Right atrium auricular region (tissue), 2 donors: Measurements from ENCODE around the gene MMEL1. TPM values are rescaled to one million over a fixed set of nuclear protein-coding genes. Genes with fewer than 3 reads are reported as not detected.

Source experiments
- DNase-seq: peaks from one replicate; pipeline ENCODE4 v3.0.0-alpha.2; 2019; ENCODE audit warnings: low spot score
- H3K27ac ChIP-seq, 2 donors: fragments of 200-600 bp; sonication (generic); 1 replicate in 1 of 2; 2 replicates in 1 of 2; pipeline ENCODE4 v1.5.1; 2016 to 2019
- H3K27me3 ChIP-seq, 2 donors: fragments of 200-600 bp; sonication (generic); one replicate each; pipeline versions ENCODE4 v1.5.1 to v1.6.0; 2017 to 2019
- H3K36me3 ChIP-seq: fragments of 200-600 bp; sonication (generic); one replicate; pipeline ENCODE4 v1.5.1; 2016
- H3K4me1 ChIP-seq, 2 donors: fragments of 200-600 bp; sonication (generic); one replicate each; pipeline versions ENCODE4 v1.5.1 to v1.6.0; 2017 to 2019
- H3K4me3 ChIP-seq, 2 donors: fragments of 200-600 bp; sonication (generic); 1 replicate in 1 of 2; 2 replicates in 1 of 2; pipeline ENCODE4 v1.5.1; 2017 to 2019; ENCODE audit warnings: mild to moderate bottlenecking in 1 of 2, moderate library complexity in 1 of 2
- H3K9me3 ChIP-seq, 2 donors: fragments of 200-600 bp; sonication (generic); one replicate each; pipeline ENCODE4 v1.5.1; 2019
- CTCF ChIP-seq, 2 donors: fragments of 200-600 bp; sonication (generic); IDR thresholded peaks; one replicate each; pipeline ENCODE4 v1.5.1; 2019; ENCODE audit warnings: antibody characterized with exemption in 2 of 2
- total RNA-seq, 2 donors: library from RNA; depleted of rRNA; stranded (reverse); fragments of >200 nt; gene quantifications; one replicate each; pipeline ENCODE4 v1.1.0, GENCODE V29; 2016

MMEL1 gene
- total RNA-seq, 2 donors from 2014 or later = not detected

- Histone ChIP-seq H3K36me3 (no peaks in the 10 kb centered on the region), H3K4me3 (no peak overlapping the region), H3K9me3 (peaks cover 0 to 22% of the 10 kb centered on the region in 2 donors), H3K4me1 (no peaks in the 10 kb centered on the region), H3K27ac (no peak overlapping the region), H3K27me3 (no peaks in the 10 kb centered on the region)
- no peak for DNase-seq
- no peak for TF ChIP-seq CTCF (IDR thresholded peaks at IDR 0.05)
These were observed 18.3 kb upstream of the MMEL1 start for GRCh38 chr1:2650967-2651645.

- Histone ChIP-seq H3K4me3 (no peak overlapping the region), H3K36me3 (no peaks in the 10 kb centered on the region), H3K27ac (no peak overlapping the region), H3K4me1 (peaks cover 0 to 16% of the 10 kb centered on the region in 2 donors), H3K9me3 (peaks cover 0 to 23% of the 10 kb centered on the region in 2 donors), H3K27me3 (no peaks in the 10 kb centered on the region)
- DNase-seq = no peak
- TF ChIP-seq CTCF (IDR thresholded peaks at IDR 0.05) = no peak
These were observed 14.0 kb upstream of the MMEL1 start for GRCh38 chr1:2646837-2647236.

GRCh38 chr1:2645776-2646175 is 13.0 kb upstream of the MMEL1 start:
- H3K36me3 ChIP-seq = no peaks in the 10 kb centered on the region
- no peak for DNase-seq
- H3K9me3 ChIP-seq = peaks cover 0 to 23% of the 10 kb centered on the region in 2 donors
- no peak overlapping the region for H3K4me3 ChIP-seq
- H3K27me3 ChIP-seq = no peaks in the 10 kb centered on the region
- H3K27ac ChIP-seq = no peak overlapping the region
- no peak for TF ChIP-seq CTCF (IDR thresholded peaks at IDR 0.05)
- H3K4me1 ChIP-seq = peaks cover 0 to 24% of the 10 kb centered on the region in 2 donors

- H3K9me3 ChIP-seq = peaks cover 0 to 23% of the 10 kb centered on the region in 2 donors
- DNase-seq = no peak
- H3K27ac ChIP-seq = no peak overlapping the region
These were observed 12.3 kb upstream of the MMEL1 start for GRCh38 chr1:2645143-2645542.

GRCh38 chr1:2644591-2645101 is 11.8 kb upstream of the MMEL1 start:
- DNase-seq = no peak
- no peaks in the 10 kb centered on the region for H3K27me3 ChIP-seq
- no peak overlapping the region for H3K27ac ChIP-seq

More at GRCh38 chr1:2645143-2645542, 12.3 kb upstream of the MMEL1 start:
- TF ChIP-seq CTCF (IDR thresholded peaks at IDR 0.05) = no peak
- Histone ChIP-seq H3K4me1 (peaks cover 0 to 30% of the 10 kb centered on the region in 2 donors), H3K4me3 (no peak overlapping the region), H3K36me3 (no peaks in the 10 kb centered on the region), H3K27me3 (no peaks in the 10 kb centered on the region)

More at GRCh38 chr1:2644591-2645101, 11.8 kb upstream of the MMEL1 start:
- H3K4me1 ChIP-seq = peaks cover 0 to 35% of the 10 kb centered on the region in 2 donors
- no peak overlapping the region for H3K4me3 ChIP-seq
- no peak for TF ChIP-seq CTCF (IDR thresholded peaks at IDR 0.05)
- H3K9me3 ChIP-seq = peaks cover 0 to 23% of the 10 kb centered on the region in 2 donors
- no peaks in the 10 kb centered on the region for H3K36me3 ChIP-seq
